HepG2 (cell line): Measurements from ENCODE around the gene GNAI2. TPM values are rescaled to one million over a fixed set of nuclear protein-coding genes. Genes with fewer than 3 reads are reported as not detected.

ENCODE experiments used
- AGO1 ChIP-seq: fragments of 200-400 bp; formaldehyde crosslinking; IDR thresholded peaks from 2 replicates; pipeline ENCODE4 v1.6.1; 2017; ENCODE audit warnings: mild to moderate bottlenecking, low read depth, low read length, moderate library complexity; ENCODE audit not compliant: poor library complexity, severe bottlenecking
- ATF7-NPFF ChIP-seq: sonication (generic); formaldehyde crosslinking; IDR thresholded peaks from 2 replicates; pipeline ENCODE4 v1.8.1; 2023; ENCODE audit warnings: mild to moderate bottlenecking, low read depth, missing genetic modification reagents, moderate library complexity
- CBX1 ChIP-seq: IDR thresholded peaks from one replicate; pipeline ENCODE4 v1.6.1; 2016; ENCODE audit warnings: antibody characterized with exemption, low read depth
- CEBPB ChIP-seq: IDR thresholded peaks from 2 replicates; pipeline ENCODE4 v1.6.1; 2011; ENCODE audit warnings: low read depth, low read length, improper control_type of control experiment, borderline replicate concordance
- CENPX ChIP-seq: sonication (generic); formaldehyde crosslinking; IDR thresholded peaks from 2 replicates; pipeline ENCODE4 v1.9.0; 2021; ENCODE audit warnings: mild to moderate bottlenecking, missing genetic modification reagents, moderate library complexity
- HCFC1 ChIP-seq: fragments of 150-350 bp; IDR thresholded peaks from 2 replicates; pipeline ENCODE4 v1.6.1; 2014; ENCODE audit warnings: low read depth, low read length
- KMT2A ChIP-seq: sonication (generic); formaldehyde crosslinking; IDR thresholded peaks from 2 replicates; pipeline ENCODE4 v1.4.0; 2020; ENCODE audit warnings: missing genetic modification reagents
- NCOA2 ChIP-seq: sonication (generic); formaldehyde crosslinking; IDR thresholded peaks from 2 replicates; pipeline ENCODE4 v1.8.0; 2022; ENCODE audit warnings: inconsistent platforms
- NFATC3 ChIP-seq: sonication (generic); formaldehyde crosslinking; IDR thresholded peaks from 2 replicates; pipeline ENCODE4 v1.5.1; 2020; ENCODE audit warnings: mild to moderate bottlenecking, missing genetic modification reagents
- NPAS2 ChIP-seq: sonication (generic); formaldehyde crosslinking; IDR thresholded peaks from 2 replicates; pipeline ENCODE4 v1.8.0; 2022; ENCODE audit warnings: mild to moderate bottlenecking, missing genetic modification reagents, borderline replicate concordance
- PTBP1 ChIP-seq: fragments of 200-400 bp; formaldehyde crosslinking; IDR thresholded peaks from 2 replicates; pipeline ENCODE4 v1.6.1; 2018; ENCODE audit warnings: low read length, low read depth; ENCODE audit not compliant: poor library complexity, severe bottlenecking
- SAFB2 ChIP-seq: sonication (generic); formaldehyde crosslinking; IDR thresholded peaks from 2 replicates; pipeline ENCODE4 v1.5.1; 2020; ENCODE audit warnings: missing genetic modification reagents, low read depth, mild to moderate bottlenecking, borderline replicate concordance
- ZBTB1 ChIP-seq: sonication (generic); formaldehyde crosslinking; IDR thresholded peaks from 2 replicates; pipeline ENCODE4 v1.4.0; 2020; ENCODE audit warnings: missing genetic modification reagents, borderline replicate concordance
- ZNF12 ChIP-seq: sonication (generic); formaldehyde crosslinking; IDR thresholded peaks from 2 replicates; pipeline ENCODE4 v1.5.0; 2020; ENCODE audit warnings: missing genetic modification reagents
- ZNF530 ChIP-seq: sonication (generic); formaldehyde crosslinking; IDR thresholded peaks from 2 replicates; pipeline ENCODE4 v1.5.0; 2020; ENCODE audit warnings: low read depth, mild to moderate bottlenecking, missing genetic modification reagents
- ZNF564 ChIP-seq: sonication (generic); formaldehyde crosslinking; IDR thresholded peaks from 2 replicates; pipeline ENCODE4 v1.8.1; 2023; ENCODE audit warnings: mild to moderate bottlenecking, missing genetic modification reagents
- polyA plus RNA-seq, 8 experiments: library from polyadenylated mRNA; depleted of rRNA in 3 of 8; stranded (reverse) in 7 of 8; unstranded in 1 of 8; fragments of >200 nt; fragmentation: Illumina TruSeq in 4 of 8; extraction: Trizol in 4 of 8; gene quantifications; 2 replicates each; pipeline versions ENCODE4 v1.2.1 to v1.2.3, GENCODE V29; 2011 to 2016; ENCODE audit warnings: low read depth in 4 of 8, missing spikeins in 1 of 8, mixed read lengths in 1 of 8; ENCODE audit not compliant: insufficient read depth in 1 of 8
- total RNA-seq, 5 experiments: library from RNA; depleted of rRNA; stranded (reverse); fragments of >200 nt; fragmentation: Illumina TruSeq; extraction: Trizol; gene quantifications; 2 replicates each; pipeline ENCODE4 v1.2.3, GENCODE V29; 2016; ENCODE audit warnings: low read depth in 1 of 5
- TF ChIP-seq, protein P1 (sequence below): sonication (generic); formaldehyde crosslinking; IDR thresholded peaks from 2 replicates; pipeline ENCODE4 v1.5.0; 2020; ENCODE audit warnings: mild to moderate bottlenecking, missing genetic modification reagents, borderline replicate concordance
- TF ChIP-seq, protein P2 (sequence below): sonication (generic); formaldehyde crosslinking; IDR thresholded peaks from 2 replicates; pipeline ENCODE4 v1.4.0; 2020; ENCODE audit warnings: mild to moderate bottlenecking, missing genetic modification reagents, borderline replicate concordance
- TF ChIP-seq, protein P3 (sequence below): sonication (generic); formaldehyde crosslinking; conservative IDR thresholded peaks from 2 replicates; pipeline ENCODE4 v1.4.0; 2020; ENCODE audit warnings: missing genetic modification reagents
- TF ChIP-seq, protein P4 (sequence below): sonication (generic); formaldehyde crosslinking; IDR thresholded peaks from 2 replicates; pipeline ENCODE4 v1.4.0; 2020; ENCODE audit warnings: missing genetic modification reagents
- TF ChIP-seq, protein P5 (sequence below): IDR thresholded peaks from 2 replicates; pipeline ENCODE4 v1.6.1; 2016; ENCODE audit warnings: mild to moderate bottlenecking

Gene GNAI2
- total and polyA plus RNA-seq, 2 of the 13 experiments (the other 11 are each of a cell fraction or from before 2014, with no cell fraction given): 51.1 to 66.2 TPM

DNA sequence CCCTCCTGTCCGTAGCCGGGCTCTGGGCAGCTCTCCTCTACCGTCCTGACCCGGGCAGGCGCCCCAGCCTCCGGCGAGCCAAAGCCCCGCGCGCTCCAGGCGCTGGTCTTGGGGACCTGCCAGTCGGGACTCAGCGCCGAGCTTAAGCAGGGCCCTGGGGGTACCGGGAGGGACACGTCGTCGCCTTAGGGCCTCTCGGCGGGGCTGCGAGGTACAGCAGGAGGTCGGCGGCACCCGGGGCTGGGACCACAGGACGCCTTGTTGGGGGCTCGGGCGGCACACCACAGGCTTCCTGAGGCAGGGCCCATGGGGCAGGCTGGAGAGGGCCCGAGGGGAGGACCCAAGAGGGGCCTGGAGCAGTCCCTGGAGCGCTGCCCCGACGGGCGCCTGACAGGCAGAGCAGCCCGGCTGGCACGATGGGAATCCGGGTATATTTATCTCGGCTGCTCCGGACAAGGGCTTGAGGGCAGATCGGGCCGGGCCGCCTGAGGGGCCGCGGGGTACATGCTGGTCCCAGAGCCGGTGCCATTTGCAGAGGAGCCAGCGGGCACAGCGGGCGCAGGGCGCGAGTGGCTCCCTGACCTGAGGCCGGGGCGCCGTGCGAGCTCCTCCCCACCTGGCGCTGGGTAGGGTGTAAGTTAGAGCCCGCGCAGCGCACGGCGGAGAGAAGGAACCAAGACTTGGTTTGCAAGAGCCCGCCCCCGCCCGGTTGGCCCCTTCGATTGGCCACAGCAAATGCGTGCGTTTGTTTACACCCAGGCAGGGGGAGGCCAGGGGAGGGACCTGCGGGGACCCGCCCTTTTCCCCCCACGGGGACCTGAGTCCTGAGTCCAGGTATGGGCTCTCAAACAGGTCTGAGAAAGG, 30.4 kb upstream of the GNAI2 start (continued):
- TF ChIP-seq ZNF12 (CRISPR knock-in tag) (no peak), ZBTB1 (CRISPR knock-in tag) (no peak), CBX1 (no peak), NFATC3 (CRISPR knock-in tag) (no peak), NPAS2 (CRISPR knock-in tag) (no peak), CENPX (no peak), CEBPB (no peak), ZNF530 (CRISPR knock-in tag) (no peak), NCOA2 (CRISPR knock-in tag) (no peak), ZNF564 (CRISPR knock-in tag) (no peak), AGO1 (no peak), SAFB2 (CRISPR knock-in tag) (peak; percentile 86), ATF7-NPFF (0 out of 2 replicates have a peak, but pooled peaks have one; percentile 28), KMT2A (CRISPR knock-in tag) (no peak), PTBP1 (no peak), HCFC1 (no peak)
- TF ChIP-seq, protein P1, sequence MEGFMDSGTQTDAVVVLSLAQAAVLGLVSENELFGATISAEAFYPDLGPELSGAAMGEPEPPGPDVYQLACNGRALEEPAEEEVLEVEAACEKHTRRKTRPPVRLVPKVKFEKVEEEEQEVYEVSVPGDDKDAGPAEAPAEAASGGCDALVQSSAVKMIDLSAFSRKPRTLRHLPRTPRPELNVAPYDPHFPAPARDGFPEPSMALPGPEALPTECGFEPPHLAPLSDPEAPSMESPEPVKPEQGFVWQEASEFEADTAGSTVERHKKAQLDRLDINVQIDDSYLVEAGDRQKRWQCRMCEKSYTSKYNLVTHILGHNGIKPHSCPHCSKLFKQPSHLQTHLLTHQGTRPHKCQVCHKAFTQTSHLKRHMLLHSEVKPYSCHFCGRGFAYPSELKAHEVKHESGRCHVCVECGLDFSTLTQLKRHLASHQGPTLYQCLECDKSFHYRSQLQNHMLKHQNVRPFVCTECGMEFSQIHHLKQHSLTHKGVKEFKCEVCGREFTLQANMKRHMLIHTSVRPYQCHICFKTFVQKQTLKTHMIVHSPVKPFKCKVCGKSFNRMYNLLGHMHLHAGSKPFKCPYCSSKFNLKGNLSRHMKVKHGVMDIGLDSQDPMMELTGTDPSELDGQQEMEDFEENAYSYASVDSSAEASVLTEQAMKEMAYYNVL (CRISPR knock-in tag): no peak; the same call in 1 of the 2 replicates
- TF ChIP-seq, protein P2, sequence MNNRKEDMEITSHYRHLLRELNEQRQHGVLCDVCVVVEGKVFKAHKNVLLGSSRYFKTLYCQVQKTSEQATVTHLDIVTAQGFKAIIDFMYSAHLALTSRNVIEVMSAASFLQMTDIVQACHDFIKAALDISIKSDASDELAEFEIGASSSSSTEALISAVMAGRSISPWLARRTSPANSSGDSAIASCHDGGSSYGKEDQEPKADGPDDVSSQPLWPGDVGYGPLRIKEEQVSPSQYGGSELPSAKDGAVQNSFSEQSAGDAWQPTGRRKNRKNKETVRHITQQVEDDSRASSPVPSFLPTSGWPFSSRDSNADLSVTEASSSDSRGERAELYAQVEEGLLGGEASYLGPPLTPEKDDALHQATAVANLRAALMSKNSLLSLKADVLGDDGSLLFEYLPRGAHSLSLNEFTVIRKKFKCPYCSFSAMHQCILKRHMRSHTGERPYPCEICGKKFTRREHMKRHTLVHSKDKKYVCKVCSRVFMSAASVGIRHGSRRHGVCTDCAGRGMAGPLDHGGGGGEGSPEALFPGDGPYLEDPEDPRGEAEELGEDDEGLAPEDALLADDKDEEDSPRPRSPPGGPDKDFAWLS (CRISPR knock-in tag): no peak
- TF ChIP-seq, protein P3, sequence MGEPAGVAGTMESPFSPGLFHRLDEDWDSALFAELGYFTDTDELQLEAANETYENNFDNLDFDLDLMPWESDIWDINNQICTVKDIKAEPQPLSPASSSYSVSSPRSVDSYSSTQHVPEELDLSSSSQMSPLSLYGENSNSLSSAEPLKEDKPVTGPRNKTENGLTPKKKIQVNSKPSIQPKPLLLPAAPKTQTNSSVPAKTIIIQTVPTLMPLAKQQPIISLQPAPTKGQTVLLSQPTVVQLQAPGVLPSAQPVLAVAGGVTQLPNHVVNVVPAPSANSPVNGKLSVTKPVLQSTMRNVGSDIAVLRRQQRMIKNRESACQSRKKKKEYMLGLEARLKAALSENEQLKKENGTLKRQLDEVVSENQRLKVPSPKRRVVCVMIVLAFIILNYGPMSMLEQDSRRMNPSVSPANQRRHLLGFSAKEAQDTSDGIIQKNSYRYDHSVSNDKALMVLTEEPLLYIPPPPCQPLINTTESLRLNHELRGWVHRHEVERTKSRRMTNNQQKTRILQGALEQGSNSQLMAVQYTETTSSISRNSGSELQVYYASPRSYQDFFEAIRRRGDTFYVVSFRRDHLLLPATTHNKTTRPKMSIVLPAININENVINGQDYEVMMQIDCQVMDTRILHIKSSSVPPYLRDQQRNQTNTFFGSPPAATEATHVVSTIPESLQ: no peak
- TF ChIP-seq, protein P4, sequence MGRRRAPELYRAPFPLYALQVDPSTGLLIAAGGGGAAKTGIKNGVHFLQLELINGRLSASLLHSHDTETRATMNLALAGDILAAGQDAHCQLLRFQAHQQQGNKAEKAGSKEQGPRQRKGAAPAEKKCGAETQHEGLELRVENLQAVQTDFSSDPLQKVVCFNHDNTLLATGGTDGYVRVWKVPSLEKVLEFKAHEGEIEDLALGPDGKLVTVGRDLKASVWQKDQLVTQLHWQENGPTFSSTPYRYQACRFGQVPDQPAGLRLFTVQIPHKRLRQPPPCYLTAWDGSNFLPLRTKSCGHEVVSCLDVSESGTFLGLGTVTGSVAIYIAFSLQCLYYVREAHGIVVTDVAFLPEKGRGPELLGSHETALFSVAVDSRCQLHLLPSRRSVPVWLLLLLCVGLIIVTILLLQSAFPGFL (CRISPR knock-in tag): no peak
- TF ChIP-seq, protein P5, sequence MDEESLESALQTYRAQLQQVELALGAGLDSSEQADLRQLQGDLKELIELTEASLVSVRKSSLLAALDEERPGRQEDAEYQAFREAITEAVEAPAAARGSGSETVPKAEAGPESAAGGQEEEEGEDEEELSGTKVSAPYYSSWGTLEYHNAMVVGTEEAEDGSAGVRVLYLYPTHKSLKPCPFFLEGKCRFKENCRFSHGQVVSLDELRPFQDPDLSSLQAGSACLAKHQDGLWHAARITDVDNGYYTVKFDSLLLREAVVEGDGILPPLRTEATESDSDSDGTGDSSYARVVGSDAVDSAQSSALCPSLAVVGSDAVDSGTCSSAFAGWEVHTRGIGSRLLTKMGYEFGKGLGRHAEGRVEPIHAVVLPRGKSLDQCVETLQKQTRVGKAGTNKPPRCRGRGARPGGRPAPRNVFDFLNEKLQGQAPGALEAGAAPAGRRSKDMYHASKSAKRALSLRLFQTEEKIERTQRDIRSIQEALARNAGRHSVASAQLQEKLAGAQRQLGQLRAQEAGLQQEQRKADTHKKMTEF (CRISPR knock-in tag): 0 out of 2 replicates have a peak, but pooled peaks have one; percentile 37
